WTC11 (cell line): ENCODE measurements around the gene EEFSEC.

ENCODE experiments used
- CTCF ChIP-seq: fragments of 200-600 bp; IDR thresholded peaks from 2 replicates; pipeline ENCODE4 v1.8.0; 2022; ENCODE audit warnings: antibody characterized with exemption
- E2F4 ChIP-seq: sonication (generic); formaldehyde crosslinking; IDR thresholded peaks from 2 replicates; pipeline ENCODE4 v1.8.1; 2022; ENCODE audit warnings: low read depth, mild to moderate bottlenecking, moderate library complexity, missing genetic modification reagents, borderline replicate concordance
- GABPB1 ChIP-seq: sonication (generic); formaldehyde crosslinking; IDR thresholded peaks from 2 replicates; pipeline ENCODE4 v1.8.1; 2023; ENCODE audit warnings: mild to moderate bottlenecking, missing genetic modification reagents
- MXD4 ChIP-seq: fragments of 250-450 bp; sonication (Bioruptor Pico); IDR thresholded peaks from 2 replicates; pipeline ENCODE4 v1.8.0; 2021; ENCODE audit warnings: mild to moderate bottlenecking, moderate library complexity, borderline replicate concordance
- OVOL2 ChIP-seq: fragments of 250-450 bp; sonication (Bioruptor Pico); IDR thresholded peaks from 2 replicates; pipeline ENCODE4 v1.9.0; 2021; ENCODE audit warnings: mild to moderate bottlenecking, borderline replicate concordance

DNA sequence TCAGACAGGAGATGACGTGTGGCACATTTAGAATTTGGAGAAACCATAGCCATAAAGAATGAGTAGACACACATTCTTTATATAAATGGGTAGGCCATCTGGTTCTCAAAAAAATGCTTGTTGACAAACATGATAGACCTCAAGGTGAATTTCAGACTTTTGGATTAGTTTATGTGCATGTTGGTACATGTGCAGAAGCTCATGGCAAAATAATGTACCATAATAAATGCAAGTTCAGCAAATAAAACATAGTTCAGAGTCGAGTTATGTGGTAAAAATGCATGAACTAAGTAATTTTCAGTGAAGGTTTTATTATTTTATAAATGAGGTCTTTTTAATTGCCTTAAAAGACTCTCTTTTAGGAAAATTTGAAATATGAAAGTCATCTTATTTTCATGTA is 24.6 kb downstream of the EEFSEC start:
- TF ChIP-seq E2F4 (CRISPR knock-in tag), result no peak
- no peak for TF ChIP-seq MXD4
- TF ChIP-seq GABPB1, result no peak
- TF ChIP-seq CTCF, result no peak
- no peak for TF ChIP-seq OVOL2
